ENCODE data around the gene HDAC4. TPM values are rescaled to one million over a fixed set of nuclear protein-coding genes. Genes with fewer than 3 reads are reported as not detected.

The HDAC4 gene
- total RNA-seq, 1 donor from 2014 or later = 76.6 TPM

DNA sequence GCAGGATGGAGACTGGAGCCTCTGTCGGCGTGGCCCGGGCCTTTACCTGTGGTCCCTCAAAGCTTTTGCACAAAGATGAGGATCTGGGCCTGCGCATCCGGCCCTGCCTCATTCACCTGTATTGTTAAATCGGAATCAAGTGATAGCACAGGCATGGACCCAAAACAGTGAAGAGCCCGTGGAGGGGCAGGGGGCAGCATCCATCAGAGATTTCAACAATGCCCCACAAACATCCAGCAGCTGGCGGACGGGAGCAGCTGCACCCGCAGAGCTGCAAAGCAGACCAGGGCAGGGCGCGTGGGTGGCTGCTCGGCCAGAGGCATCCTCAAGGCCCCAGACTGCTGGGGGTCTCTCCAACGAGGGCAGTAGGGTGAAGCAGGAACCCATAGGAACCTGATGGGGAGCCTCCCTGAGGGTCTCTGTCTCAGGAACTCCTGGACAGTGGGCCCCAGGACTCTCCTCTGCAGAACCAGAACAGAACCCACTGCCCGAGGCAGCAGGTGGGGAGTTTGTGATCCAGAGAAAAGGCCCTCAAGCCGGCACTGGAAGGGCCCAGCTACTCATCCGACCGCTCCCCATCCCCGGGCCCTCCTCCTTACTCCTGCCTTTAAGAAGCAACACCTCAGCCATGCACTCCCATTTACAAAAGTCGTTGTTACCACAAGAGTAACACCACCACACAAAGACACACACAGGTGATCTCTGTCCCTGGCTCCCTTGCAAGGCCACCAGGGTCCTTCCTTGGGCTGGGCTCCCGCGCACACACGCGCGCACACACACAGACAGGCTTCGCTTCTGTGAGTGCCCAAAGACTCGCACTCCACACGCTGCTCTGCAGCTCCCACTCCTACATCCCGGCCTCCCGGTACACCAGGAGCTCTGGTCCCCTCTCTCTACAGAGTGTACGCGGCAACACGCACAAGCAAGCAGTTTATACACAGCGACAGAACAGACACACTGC lies 28.8 kb downstream of the HDAC4 start:
- H3K4me1 ChIP-seq = no peaks in the 10 kb centered on the region
- intact Hi-C loops (cut with DNase I) = no loop called here
- H3K4me3 ChIP-seq = no peak overlapping the region
- TF ChIP-seq POLR2A (IDR thresholded peaks at IDR 0.05) (no peak), POLR2AphosphoS5 (IDR thresholded peaks at IDR 0.05; ENCODE audit: insufficient read depth in 1 of 2, low read depth in 1 of 2) (no peak)
- TF ChIP-seq, protein P1, sequence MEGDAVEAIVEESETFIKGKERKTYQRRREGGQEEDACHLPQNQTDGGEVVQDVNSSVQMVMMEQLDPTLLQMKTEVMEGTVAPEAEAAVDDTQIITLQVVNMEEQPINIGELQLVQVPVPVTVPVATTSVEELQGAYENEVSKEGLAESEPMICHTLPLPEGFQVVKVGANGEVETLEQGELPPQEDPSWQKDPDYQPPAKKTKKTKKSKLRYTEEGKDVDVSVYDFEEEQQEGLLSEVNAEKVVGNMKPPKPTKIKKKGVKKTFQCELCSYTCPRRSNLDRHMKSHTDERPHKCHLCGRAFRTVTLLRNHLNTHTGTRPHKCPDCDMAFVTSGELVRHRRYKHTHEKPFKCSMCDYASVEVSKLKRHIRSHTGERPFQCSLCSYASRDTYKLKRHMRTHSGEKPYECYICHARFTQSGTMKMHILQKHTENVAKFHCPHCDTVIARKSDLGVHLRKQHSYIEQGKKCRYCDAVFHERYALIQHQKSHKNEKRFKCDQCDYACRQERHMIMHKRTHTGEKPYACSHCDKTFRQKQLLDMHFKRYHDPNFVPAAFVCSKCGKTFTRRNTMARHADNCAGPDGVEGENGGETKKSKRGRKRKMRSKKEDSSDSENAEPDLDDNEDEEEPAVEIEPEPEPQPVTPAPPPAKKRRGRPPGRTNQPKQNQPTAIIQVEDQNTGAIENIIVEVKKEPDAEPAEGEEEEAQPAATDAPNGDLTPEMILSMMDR (IDR thresholded peaks at IDR 0.05) = no peak
- no peaks in the 10 kb centered on the region for H3K36me3 ChIP-seq
- no peak for DNase-seq (ENCODE audit: extremely low spot score in 2 of 2)
- H3K27ac ChIP-seq = no peak overlapping the region
- H3K27me3 ChIP-seq = no peaks in the 10 kb centered on the region
- no peaks in the 10 kb centered on the region for H3K9me3 ChIP-seq

DNA sequence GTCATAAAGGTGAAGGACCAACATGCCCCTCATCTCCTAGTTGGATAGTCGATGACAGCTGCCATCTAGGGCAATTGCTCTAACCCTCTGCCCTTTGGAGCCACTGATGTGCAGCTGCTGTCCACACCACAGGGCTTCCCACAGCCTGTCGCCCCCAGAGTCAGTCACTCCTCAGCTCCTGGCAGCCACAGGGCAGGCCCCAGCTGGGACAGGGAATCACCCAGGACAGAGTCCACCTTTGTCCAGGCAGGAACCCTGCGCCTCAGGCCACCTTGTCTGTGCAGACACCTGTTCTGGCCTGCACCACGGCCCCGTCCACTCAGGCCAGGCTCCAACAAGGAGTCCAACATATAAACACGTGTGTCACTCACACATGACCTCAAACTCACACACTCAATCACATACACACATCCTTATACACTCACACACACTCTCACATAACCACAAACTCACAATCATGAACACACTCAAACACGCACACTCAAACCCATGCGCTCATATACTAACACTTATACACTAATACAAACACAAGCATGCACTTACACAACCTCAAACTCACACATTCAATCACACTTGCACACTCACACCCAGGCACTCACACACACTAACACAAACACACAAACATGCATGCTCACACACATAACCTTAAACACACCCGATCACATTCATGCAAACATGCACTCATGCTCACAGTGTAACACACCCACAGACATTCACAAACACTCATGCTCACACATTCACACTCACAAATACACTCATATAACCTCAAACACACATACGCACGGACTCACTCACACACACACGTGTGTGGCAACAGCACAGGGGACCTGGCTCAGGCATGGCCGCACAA lies 29.7 kb downstream of the HDAC4 start:
- Histone ChIP-seq H3K36me3 (no peaks in the 10 kb centered on the region), H3K9me3 (no peaks in the 10 kb centered on the region), H3K4me3 (no peak overlapping the region), H3K4me1 (no peaks in the 10 kb centered on the region), H3K27me3 (no peaks in the 10 kb centered on the region), H3K27ac (no peak overlapping the region)
- TF ChIP-seq POLR2A (IDR thresholded peaks at IDR 0.05) (no peak), POLR2AphosphoS5 (IDR thresholded peaks at IDR 0.05; ENCODE audit: insufficient read depth in 1 of 2, low read depth in 1 of 2) (no peak)
- TF ChIP-seq, protein P1 (IDR thresholded peaks at IDR 0.05) = no peak
- intact Hi-C loops (cut with DNase I) = no loop called here
- no peak for DNase-seq (ENCODE audit: extremely low spot score in 2 of 2)

DNA sequence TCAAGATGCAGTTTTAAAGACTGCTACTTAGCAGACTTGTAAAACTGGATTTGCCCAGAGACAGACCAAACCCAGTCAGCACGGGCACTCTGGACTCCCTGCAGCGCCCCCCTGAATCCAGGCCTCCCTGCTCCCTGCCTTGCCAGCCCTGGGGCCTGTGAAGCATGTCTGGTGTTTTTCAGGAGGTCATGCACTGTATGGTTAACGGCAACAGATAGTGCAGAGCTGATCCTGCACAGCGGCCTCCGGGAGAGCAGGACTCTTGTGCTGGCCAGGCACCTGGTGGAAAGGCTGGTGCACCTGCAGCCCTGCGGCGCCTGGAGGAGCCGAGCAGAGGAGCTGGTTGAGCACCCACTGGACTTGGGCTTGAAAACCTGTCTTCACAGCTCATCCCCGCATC lies 30.4 kb downstream of the HDAC4 start:
- TF ChIP-seq POLR2A (IDR thresholded peaks at IDR 0.05) (no peak), POLR2AphosphoS5 (IDR thresholded peaks at IDR 0.05; ENCODE audit: insufficient read depth in 1 of 2, low read depth in 1 of 2) (no peak)
- TF ChIP-seq, protein P1 (IDR thresholded peaks at IDR 0.05) = no peak
- no peaks in the 10 kb centered on the region for H3K4me1 ChIP-seq
- H3K36me3 ChIP-seq = no peaks in the 10 kb centered on the region
- no peak for DNase-seq (ENCODE audit: extremely low spot score in 2 of 2)
- intact Hi-C loops (cut with DNase I) = no loop called here
- H3K9me3 ChIP-seq = no peaks in the 10 kb centered on the region
- no peak overlapping the region for H3K27ac ChIP-seq
- no peak overlapping the region for H3K4me3 ChIP-seq
- no peaks in the 10 kb centered on the region for H3K27me3 ChIP-seq

DNA sequence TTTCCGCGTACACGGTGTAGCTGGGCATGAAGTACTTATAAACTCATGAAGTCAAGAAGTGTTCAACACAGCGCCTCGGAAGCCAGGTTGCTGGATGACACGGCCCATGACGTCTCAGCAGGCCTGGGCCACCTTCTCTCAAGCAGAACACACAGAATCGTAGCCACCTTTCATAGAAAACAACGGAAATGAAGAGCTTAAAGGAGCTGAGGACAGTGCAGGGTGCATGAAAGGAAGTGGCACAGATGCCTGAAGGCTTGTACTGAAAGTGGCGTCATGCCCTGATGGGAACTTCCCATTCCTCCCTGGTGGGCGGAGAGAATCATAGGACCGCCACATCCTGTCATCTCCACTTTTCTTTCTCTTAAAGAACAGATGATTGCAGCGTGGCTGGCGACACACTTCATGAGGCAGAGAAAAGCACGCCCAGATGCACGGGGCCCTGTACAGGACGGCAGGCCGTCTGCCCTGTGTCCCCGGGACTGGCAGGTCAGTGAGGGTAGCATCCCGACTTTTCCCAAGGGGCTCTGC lies 31.1 kb downstream of the HDAC4 start:
- DNase-seq (ENCODE audit: extremely low spot score in 2 of 2) = no peak
- H3K4me3 ChIP-seq = no peak overlapping the region
- TF ChIP-seq POLR2AphosphoS5 (IDR thresholded peaks at IDR 0.05; ENCODE audit: insufficient read depth in 1 of 2, low read depth in 1 of 2) = no peak
- TF ChIP-seq POLR2A (IDR thresholded peaks at IDR 0.05) = no peak
- TF ChIP-seq, protein P1 (IDR thresholded peaks at IDR 0.05) = no peak
- no peaks in the 10 kb centered on the region for H3K4me1 ChIP-seq
- intact Hi-C loops (cut with DNase I) = no loop called here
- no peak overlapping the region for H3K27ac ChIP-seq
- no peaks in the 10 kb centered on the region for H3K9me3 ChIP-seq
- no peaks in the 10 kb centered on the region for H3K27me3 ChIP-seq
- no peaks in the 10 kb centered on the region for H3K36me3 ChIP-seq
